Vagina (tissue), 2 donors: ENCODE measurements around the gene TOLLIP.

ENCODE experiments used
- POLR2A ChIP-seq, 2 donors: fragments of 450-650 bp; IDR thresholded peaks; one replicate each; pipeline ENCODE4 v1.6.1; 2017; ENCODE audit warnings: antibody characterized with exemption in 2 of 2, mild to moderate bottlenecking in 2 of 2, moderate library complexity in 2 of 2
- POLR2AphosphoS5 ChIP-seq, 2 donors: sonication (generic); formaldehyde crosslinking; IDR thresholded peaks; one replicate each; pipeline ENCODE4 v1.9.0; 2017; ENCODE audit warnings: antibody characterized with exemption in 2 of 2, mild to moderate bottlenecking in 2 of 2, low read depth in 1 of 2; ENCODE audit not compliant: insufficient read depth in 1 of 2

DNA sequence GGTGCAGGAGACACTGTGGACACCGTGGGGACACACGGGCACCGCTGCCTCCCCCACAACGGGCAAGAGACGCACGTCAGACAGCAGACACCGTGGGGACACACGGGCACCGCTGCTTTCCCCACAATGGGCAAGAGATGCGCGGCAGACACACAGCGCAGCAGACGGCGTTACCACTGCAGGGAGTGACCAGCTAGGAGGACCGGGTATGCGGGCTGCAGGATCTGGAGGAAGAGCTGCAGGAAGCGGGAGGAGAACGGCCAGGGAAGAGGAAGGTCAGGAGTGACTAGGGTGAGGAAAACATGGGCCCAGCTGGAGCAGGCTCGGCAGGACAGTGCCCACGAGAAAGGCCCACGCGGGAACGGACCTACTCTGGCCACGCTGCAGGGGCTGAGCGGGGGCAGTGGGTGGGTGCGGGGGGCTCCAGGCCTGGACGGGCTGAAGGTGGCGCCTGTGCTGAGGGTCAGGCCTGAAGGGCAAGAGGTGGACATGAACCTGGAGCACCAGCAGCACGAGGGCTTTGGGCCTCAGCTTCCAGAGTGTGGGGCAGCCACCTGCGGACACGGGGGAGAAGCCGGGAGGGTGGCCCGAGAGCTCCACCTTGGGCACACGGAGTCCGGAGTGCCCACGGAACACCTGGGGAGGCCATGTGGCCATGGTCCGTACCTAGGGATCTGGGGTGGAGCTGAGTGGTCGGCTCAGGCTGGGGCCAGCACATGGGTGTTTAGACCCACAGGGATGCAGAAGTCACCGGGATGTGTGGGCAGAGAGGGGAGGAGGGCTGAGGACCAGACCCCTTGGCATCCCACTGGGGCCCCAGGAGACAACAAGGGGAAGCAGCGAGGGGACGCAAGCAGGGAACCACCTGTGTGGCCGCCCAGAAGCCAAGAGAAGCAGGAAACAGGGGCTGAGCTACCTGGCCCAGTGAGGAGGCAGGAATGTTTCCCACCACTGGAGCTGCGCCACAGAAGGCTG lies 16.5 kb downstream of the TOLLIP start:
- no peak for TF ChIP-seq POLR2AphosphoS5 (IDR thresholded peaks at IDR 0.05; ENCODE audit: insufficient read depth in 1 of 2, low read depth in 1 of 2)
- no peak for TF ChIP-seq POLR2A (IDR thresholded peaks at IDR 0.05)
